Measurements from ENCODE around the gene WBP11. TPM values are rescaled to one million over a fixed set of nuclear protein-coding genes. Genes with fewer than 3 reads are reported as not detected.

The WBP11 gene
- total RNA-seq, 3 donors from 2014 or later (not counting 1 experiment from before 2014, with no cell fraction given), result 130 to 159 (median 134) TPM

DNA sequence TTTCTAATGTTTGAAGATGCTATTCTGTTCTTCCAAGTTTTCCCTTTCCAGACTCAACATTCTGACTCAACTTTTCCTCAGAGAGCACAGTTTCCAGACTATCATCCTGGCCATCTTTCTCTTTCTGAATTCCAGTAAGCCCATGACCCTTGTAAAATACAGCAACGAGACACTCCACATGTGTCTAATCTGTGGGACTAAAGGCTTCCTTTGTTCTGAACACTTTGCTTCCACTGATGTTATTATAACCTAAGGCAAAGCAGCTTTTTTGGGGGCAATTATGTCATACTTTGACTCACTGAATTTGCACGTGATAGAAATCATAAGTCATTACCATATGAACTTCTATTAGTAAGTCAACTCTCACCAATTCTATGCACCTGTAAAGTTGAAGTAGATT lies 46.4 kb upstream of the WBP11 start:
- Histone ChIP-seq H3K9me3 (ENCODE audit: control insufficient read depth, insufficient read depth, low read length) (no peaks in the 10 kb centered on the region), H3K36me3 (ENCODE audit: control insufficient read depth, insufficient read depth, low read length) (no peaks in the 10 kb centered on the region), H3K27me3 (ENCODE audit: control insufficient read depth, insufficient read depth, low read length) (no peaks in the 10 kb centered on the region), H3K4me1 (ENCODE audit: control insufficient read depth, insufficient read depth, low read length) (no peaks in the 10 kb centered on the region), H3K27ac (ENCODE audit: low read length) (no peak overlapping the region), H3K4me3 (ENCODE audit: low read length) (no peak overlapping the region)
- Mint-ChIP-seq H3K4me1 (peaks cover 0 to 5% of the 10 kb centered on the region in 2 donors), H3K9me3 (no peaks in the 10 kb centered on the region), H3K27me3 (ENCODE audit: low read depth in 2 of 2) (peaks cover 0 to 6% of the 10 kb centered on the region in 2 donors), H3K36me3 (no peaks in the 10 kb centered on the region), H3K27ac (no peak overlapping the region), H3K4me3 (no peak overlapping the region)
- WGBS (ENCODE audit: insufficient coverage), result 67% methylated on average over 1 of the region's 2 CpGs
- ATAC-seq, result no peak
- DNase-seq, result no peak
- TF ChIP-seq CTCF (IDR thresholded peaks at IDR 0.05), result no peak
- intact Hi-C loops (cut with micrococcal nuclease), result loop anchor here (5.0 to 10.0 kb wide), 2 partner anchors 125 to 418 kb away; no protein-coding TSS in a partner anchor

GRCh38 chr12:14846876-14847580 lies 43.8 kb upstream of the WBP11 start:
- Histone ChIP-seq H3K27me3 (ENCODE audit: control insufficient read depth, insufficient read depth, low read length) (no peaks in the 10 kb centered on the region), H3K36me3 (ENCODE audit: control insufficient read depth, insufficient read depth, low read length) (no peaks in the 10 kb centered on the region), H3K4me1 (ENCODE audit: control insufficient read depth, insufficient read depth, low read length) (no peaks in the 10 kb centered on the region), H3K4me3 (ENCODE audit: low read length) (no peak overlapping the region), H3K27ac (ENCODE audit: low read length) (no peak overlapping the region), H3K9me3 (ENCODE audit: control insufficient read depth, insufficient read depth, low read length) (no peaks in the 10 kb centered on the region)
- H3K9me3 Mint-ChIP-seq, result no peaks in the 10 kb centered on the region
- ATAC-seq (no peak), DNase-seq (no peak)
- H3K36me3 Mint-ChIP-seq, result no peaks in the 10 kb centered on the region
- H3K4me3 Mint-ChIP-seq, result no peak overlapping the region
- intact Hi-C loops (cut with micrococcal nuclease), result loop anchor here (5.0 to 10.0 kb wide), 2 partner anchors 122 to 420 kb away; no protein-coding TSS in a partner anchor
- peaks cover 0 to 13% of the 10 kb centered on the region in 2 donors for H3K27me3 Mint-ChIP-seq (ENCODE audit: low read depth in 2 of 2)
- H3K27ac Mint-ChIP-seq, result no peak overlapping the region
- H3K4me1 Mint-ChIP-seq, result peaks cover 0 to 5% of the 10 kb centered on the region in 2 donors
- no peak for TF ChIP-seq CTCF (IDR thresholded peaks at IDR 0.05)
- WGBS (ENCODE audit: insufficient coverage), result 87% methylated on average over 3 of the region's 4 CpGs

GRCh38 chr12:14846042-14846587 lies 42.8 kb upstream of the WBP11 start:
- Histone ChIP-seq H3K27ac (ENCODE audit: low read length) (no peak overlapping the region), H3K36me3 (ENCODE audit: control insufficient read depth, insufficient read depth, low read length) (no peaks in the 10 kb centered on the region), H3K4me1 (ENCODE audit: control insufficient read depth, insufficient read depth, low read length) (no peaks in the 10 kb centered on the region), H3K9me3 (ENCODE audit: control insufficient read depth, insufficient read depth, low read length) (no peaks in the 10 kb centered on the region), H3K27me3 (ENCODE audit: control insufficient read depth, insufficient read depth, low read length) (no peaks in the 10 kb centered on the region), H3K4me3 (ENCODE audit: low read length) (no peak overlapping the region)
- no peaks in the 10 kb centered on the region for H3K36me3 Mint-ChIP-seq
- intact Hi-C loops (cut with micrococcal nuclease), result loop anchor here (5.0 to 10.0 kb wide), 2 partner anchors 121 to 421 kb away; no protein-coding TSS in a partner anchor
- H3K4me3 Mint-ChIP-seq, result no peak overlapping the region
- TF ChIP-seq CTCF (IDR thresholded peaks at IDR 0.05), result no peak
- DNase-seq (no peak), ATAC-seq (no peak)
- H3K27ac Mint-ChIP-seq, result no peak overlapping the region
- no peaks in the 10 kb centered on the region for H3K9me3 Mint-ChIP-seq
- H3K27me3 Mint-ChIP-seq (ENCODE audit: low read depth in 2 of 2), result peaks cover 0 to 13% of the 10 kb centered on the region in 2 donors
- peaks cover 0 to 5% of the 10 kb centered on the region in 2 donors for H3K4me1 Mint-ChIP-seq
- 36% methylated on average over 1 of the region's 3 CpGs for WGBS (ENCODE audit: insufficient coverage)

Measured in natural killer cell (primary cell).